Erythroblast (primary cell): ENCODE results near the gene TCF23.

ENCODE experiments used
- GATA1 ChIP-seq: IDR thresholded peaks from 2 replicates; pipeline ENCODE4 v1.6.1; 2011; ENCODE audit warnings: low read depth, mild to moderate bottlenecking, control low read depth, low read length, moderate library complexity
- POLR2A ChIP-seq: IDR thresholded peaks from 2 replicates; pipeline ENCODE4 v1.6.1; 2011; ENCODE audit warnings: mild to moderate bottlenecking, low read length

DNA sequence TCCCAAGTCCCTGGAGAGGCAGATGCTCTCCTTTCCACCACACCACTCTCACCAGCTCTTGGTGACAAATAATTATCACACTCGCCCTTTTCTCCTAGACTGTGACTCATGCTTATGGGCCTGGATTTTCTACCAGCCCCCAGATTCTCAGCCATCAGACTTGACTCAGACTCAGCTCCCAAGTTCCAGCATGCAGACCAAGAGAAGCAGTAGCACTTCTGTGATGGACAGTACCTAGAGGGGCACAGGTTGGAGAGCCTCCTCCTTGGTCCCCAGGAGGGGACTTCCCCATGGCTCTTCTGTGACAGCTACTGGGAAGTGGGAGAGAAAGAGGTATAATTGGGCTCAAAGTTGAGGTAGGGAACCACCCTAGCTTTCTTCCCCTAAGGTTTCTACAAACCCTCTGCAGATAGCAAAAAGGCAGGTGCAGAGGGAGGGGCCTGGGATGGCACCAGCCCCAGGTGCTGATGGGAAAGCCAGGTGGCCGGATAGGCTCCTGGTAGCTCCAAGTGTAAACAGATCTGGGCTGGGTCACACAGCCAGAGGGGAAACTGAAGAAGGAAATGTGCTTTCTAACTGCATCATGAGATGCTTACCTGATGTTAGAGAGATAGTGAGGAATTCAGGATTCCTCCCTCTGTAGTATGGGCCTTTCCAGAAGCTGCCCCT, 4.1 kb downstream of the TCF23 start:
- TF ChIP-seq POLR2A (no peak), GATA1 (no peak)
